DMS53 treated with DMSO at 0.1 percent for 48 hours (cell line): ENCODE results near the gene TP53INP2.
"Not testable (repeated sequence)": the region's sequence is repeated elsewhere in the genome, so short reads cannot be mapped to it uniquely, and the experiment has no call there.

Source experiments
- DNase-seq: peaks from one replicate; lab custom pipeline; 2025; ENCODE audit not compliant: unreplicated experiment; lab: John Stamatoyannopoulos, UW

Gene TP53INP2

GRCh38 chr20:34720266-34720665 lies 16.1 kb downstream of the TP53INP2 start:
- no peak for DNase-seq

GRCh38 chr20:34722560-34722959 lies 18.4 kb downstream of the TP53INP2 start:
- not testable (repeated sequence) for DNase-seq

- no peak for DNase-seq
These were observed 20.0 kb downstream of the TP53INP2 start for GRCh38 chr20:34724172-34724571.

- no peak for DNase-seq
These were observed 25.3 kb downstream of the TP53INP2 start for GRCh38 chr20:34729416-34729815.

- no peak for DNase-seq
These were observed 28.4 kb downstream of the TP53INP2 start for GRCh38 chr20:34732523-34732922.

- DNase-seq: no peak
These were observed 32.1 kb downstream of the TP53INP2 start for GRCh38 chr20:34736106-34736735.

GRCh38 chr20:34743039-34743438 lies 38.9 kb downstream of the TP53INP2 start:
- DNase-seq: no peak

GRCh38 chr20:34744340-34744739 lies 40.2 kb downstream of the TP53INP2 start:
- DNase-seq: no peak

- no peak for DNase-seq
These were observed 40.7 kb downstream of the TP53INP2 start for GRCh38 chr20:34744847-34745246.

GRCh38 chr20:34746674-34747073 lies 42.5 kb downstream of the TP53INP2 start:
- no peak for DNase-seq

GRCh38 chr20:34747479-34747878 lies 43.3 kb downstream of the TP53INP2 start:
- DNase-seq: no peak

- no peak for DNase-seq
These were observed 44.6 kb downstream of the TP53INP2 start for GRCh38 chr20:34748709-34749108.

GRCh38 chr20:34750484-34750883 lies 46.3 kb downstream of the TP53INP2 start:
- no peak for DNase-seq

GRCh38 chr20:34751453-34751852 lies 47.3 kb downstream of the TP53INP2 start:
- no peak for DNase-seq

GRCh38 chr20:34753706-34754461 lies 49.7 kb downstream of the TP53INP2 start:
- no peak for DNase-seq

- no peak for DNase-seq
These were observed 50.5 kb downstream of the TP53INP2 start for GRCh38 chr20:34754611-34755010.

- no peak for DNase-seq
These were observed 51.2 kb downstream of the TP53INP2 start for GRCh38 chr20:34755367-34755766.

- no peak for DNase-seq
These were observed 57.9 kb downstream of the TP53INP2 start for GRCh38 chr20:34762031-34762555.
